ENCODE results near the gene R3HDM1.

DNA sequence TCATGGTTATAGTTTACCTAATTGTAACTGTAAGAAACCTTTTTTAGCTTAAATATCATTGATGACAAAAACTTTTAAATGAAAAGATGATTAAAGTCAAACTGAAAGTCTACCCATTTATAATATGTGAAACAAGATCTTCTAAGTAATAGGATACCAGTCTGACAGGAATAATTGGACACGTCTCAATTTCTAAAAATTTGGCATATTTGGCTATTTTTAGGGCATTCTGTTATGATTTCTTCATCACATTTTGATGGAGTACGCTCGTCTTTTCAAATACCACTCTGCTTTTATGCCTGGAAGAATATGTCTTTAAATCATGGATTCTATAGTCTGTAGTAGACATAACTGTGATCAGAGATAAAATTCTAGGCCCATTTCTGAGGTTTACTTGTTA is 1.3 kb downstream of the R3HDM1 start:
- TF ChIP-seq, protein P1, sequence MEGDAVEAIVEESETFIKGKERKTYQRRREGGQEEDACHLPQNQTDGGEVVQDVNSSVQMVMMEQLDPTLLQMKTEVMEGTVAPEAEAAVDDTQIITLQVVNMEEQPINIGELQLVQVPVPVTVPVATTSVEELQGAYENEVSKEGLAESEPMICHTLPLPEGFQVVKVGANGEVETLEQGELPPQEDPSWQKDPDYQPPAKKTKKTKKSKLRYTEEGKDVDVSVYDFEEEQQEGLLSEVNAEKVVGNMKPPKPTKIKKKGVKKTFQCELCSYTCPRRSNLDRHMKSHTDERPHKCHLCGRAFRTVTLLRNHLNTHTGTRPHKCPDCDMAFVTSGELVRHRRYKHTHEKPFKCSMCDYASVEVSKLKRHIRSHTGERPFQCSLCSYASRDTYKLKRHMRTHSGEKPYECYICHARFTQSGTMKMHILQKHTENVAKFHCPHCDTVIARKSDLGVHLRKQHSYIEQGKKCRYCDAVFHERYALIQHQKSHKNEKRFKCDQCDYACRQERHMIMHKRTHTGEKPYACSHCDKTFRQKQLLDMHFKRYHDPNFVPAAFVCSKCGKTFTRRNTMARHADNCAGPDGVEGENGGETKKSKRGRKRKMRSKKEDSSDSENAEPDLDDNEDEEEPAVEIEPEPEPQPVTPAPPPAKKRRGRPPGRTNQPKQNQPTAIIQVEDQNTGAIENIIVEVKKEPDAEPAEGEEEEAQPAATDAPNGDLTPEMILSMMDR (IDR thresholded peaks at IDR 0.05; ENCODE audit: insufficient read depth, low read depth, low read length), result no peak
- TF ChIP-seq EZH2 (IDR thresholded peaks at IDR 0.05; ENCODE audit: insufficient read depth, low read length), result no peak

All from astrocyte (in vitro differentiated cells and primary cell).